Cerebellar nuclear complex (tissue), 1 donor: ENCODE measurements around the gene MRGPRG.

Experiments
- DNase-seq, 2 experiments: peaks; one replicate each; lab custom pipeline; 2025; lab: John Stamatoyannopoulos, UW

The MRGPRG gene

DNA sequence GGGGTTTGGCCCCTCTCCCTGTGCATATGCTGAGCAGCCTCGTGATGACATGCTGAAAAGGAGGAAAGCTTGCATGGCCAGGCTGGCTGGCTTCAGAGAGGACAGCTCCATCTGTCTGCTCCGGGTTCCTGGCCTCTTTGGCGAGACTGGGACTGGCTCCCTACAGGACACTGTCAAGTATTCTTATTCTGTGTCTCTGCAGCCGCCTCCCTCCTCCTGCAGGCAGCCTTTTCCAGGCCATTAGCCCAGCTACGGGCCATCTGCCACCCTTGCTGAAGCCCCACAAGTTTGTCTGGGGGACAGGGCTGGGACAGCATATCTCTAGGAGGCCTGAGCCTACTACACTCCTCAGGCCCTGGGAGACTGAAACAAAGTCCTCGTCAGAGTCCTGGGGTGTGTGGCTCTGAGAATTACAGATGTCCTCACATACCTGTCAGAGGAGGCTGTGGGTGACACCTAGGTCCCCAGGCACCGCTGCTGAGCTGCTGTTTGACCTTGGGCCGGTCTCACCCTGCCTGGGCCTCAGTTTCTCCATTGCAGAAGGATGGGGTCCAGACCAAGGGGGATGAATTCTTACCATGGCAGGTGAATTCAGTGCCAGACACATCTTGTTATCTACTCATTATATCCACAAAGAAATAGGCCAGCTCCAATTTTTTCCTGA lies 11.0 kb downstream of the MRGPRG start:
- peak; percentile 94 for DNase-seq

DNA sequence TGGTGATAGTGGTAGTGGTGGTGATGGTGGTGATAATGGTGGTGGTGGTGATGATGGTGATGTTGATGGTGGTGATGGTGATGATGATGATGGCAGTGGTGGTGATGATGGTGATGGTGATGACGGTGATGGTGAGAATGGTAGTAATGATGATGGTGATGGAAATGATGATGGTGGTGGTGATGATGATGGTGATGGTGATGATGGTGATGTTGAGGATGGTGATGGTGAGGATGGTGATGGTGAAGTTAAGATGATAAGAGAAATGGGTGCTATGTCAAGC lies 11.8 kb downstream of the MRGPRG start:
- DNase-seq, result no peak

DNA sequence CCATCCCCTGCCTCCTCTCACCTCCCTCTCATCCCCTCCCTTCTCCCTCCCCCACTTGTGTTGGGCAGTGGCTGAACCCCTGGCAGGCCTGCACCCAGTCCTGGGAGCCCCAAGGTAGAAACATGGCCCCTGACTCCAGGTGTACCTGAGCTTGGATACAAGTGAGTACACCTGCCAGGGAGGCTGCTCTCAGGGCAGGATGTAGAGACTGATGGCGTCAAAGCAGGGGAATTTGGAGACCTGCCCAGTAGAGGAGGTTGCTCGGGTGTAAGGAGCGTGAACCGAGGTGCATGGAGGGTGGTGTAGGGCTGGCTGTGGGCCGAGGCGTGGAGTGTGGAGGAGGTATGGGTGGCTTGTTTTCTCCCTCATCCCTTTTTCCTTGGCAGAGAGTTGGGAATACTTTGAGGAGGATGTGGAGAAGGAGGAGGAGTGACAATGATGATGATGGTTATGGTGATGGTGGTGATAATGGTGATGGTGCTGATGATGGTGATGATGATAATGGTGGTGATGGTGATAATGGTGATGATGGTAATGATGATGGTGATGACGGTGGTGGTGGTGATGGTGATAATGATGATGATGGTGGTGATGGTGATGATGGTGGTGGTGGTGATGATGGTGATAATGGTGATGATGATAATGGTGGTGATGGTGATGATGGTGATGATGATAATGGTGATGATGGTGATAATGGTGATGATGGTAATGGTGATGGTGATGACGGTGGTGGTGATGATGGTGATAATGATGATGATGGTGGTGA lies 12.3 kb downstream of the MRGPRG start:
- no peak for DNase-seq

DNA sequence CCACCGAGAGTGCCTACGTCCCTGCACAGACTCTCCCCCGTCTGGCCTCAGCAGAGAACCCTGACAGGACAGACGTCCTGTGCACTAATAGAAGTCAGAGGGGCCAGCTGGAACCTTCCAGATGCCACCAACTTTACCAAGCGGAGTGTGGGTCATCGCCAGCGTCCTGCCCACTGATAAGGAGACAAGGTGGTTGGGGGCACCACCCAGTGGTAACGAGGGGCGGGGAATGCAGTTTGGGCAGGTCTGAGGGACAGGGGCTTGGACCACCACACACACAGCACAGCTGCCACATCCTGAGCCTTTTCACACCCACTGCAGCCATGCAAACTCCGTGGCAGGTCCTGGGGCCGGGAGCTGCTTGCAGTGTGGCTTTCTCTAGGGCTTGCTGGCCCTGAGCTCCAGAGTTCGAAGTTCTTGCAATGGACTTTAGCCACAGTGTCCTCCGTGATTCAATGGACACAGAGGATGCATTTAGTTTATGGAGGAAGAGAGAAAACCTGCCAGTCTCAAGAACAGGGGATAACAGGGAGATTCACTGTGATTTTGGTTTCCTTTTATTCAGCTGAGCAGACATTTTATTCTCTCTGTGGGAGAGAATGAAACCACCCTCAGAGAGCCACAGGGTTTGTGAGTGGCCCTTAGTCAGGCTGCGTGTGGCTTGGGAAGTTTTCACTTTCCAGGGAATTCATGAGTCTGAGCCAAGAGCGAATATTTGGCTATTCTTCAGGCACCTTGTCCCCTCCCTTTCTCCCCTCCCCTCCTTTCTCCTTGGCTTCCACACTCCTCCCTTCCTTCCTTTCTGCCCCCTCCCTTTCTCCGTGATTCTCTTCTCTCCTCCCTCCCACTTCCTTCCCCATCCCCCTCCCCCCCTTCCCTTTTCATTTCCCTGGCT lies 13.1 kb downstream of the MRGPRG start:
- no peak for DNase-seq

DNA sequence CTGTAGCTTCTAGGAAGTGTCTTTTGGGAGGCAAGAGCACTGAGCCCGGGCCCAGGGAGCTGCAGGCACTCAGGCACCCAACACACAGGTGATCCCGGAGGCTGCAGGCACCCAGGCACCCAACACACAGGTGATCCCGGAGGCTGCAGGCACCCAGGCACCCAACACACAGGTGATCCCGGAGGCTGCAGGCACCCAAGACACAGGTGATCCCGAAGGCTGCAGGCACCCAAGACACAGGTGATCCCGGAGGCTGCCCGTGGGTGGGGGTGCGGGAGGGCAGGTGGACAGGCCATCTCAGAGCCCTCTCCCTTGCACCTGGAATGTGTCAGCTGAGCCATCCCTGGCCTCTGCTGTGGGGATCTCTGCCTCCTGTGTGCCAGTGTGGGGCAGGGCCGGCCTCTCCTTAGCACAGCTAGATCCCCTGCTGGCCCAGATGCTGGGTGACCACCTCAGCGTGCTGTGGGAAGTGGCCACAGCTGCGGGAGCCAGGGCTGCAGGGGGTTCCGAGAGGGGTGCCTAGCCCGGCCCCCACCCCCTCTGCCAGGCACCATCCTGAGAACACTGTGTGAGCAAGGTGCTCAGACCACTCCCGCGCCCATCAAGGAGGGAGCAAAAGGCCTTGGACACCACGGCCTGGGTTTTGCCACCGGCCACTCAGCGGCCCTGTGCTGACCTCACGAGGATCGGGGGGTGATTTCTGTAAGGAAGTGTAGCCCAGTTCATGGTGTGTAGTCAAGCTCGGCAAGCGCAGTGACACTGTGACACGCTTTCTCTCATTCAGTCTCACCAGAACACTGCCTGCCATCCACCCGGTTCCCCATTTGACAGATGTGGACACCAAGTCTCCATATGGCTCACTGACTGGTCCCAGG lies 14.2 kb downstream of the MRGPRG start:
- no peak for DNase-seq

DNA sequence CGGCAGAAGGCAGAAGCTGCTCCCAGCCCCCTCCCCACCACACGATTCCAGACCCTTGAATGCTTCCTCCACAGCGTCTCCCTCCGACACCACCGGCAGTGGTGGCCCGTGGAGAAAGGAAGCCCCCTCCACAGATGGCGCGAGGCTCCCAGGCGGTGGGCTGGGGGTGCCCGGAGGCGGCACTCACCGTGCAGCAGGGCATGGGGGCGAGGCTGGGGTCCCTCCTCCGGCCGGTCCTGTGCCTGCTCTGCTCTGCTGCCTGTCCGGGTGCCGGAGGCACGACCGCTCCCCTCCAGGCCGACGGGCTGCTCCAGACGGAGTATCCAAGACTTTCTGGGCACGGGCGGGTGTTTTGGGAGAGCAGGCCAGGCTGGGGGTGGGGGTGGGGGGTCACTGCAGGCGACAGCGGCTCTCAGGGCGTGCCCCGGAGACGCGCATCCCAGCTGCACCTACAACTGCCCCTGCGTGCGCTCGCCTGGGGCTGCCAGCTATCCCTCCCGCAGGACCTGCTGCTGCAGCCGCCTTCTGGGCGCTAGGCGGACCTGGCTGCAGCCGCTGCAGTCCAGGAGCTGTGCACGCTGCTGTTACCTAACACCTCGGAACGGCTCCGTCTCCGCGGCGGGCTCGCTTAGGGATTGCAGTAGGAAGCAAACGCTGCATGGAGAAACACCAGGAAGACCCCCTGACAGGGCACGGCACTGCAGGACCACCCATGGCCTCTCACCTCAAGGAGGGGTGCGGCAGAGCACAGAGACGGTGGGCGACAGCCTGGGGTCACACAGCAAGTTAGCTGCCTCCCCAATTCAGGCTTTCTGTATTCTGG lies 15.2 kb downstream of the MRGPRG start:
- no peak for DNase-seq

- no peak for DNase-seq
Measured at GRCh38 chr11:3202759-3203158, 15.9 kb downstream of the MRGPRG start.

GRCh38 chr11:3202305-3202704 lies 16.3 kb downstream of the MRGPRG start:
- DNase-seq, result no peak

DNA sequence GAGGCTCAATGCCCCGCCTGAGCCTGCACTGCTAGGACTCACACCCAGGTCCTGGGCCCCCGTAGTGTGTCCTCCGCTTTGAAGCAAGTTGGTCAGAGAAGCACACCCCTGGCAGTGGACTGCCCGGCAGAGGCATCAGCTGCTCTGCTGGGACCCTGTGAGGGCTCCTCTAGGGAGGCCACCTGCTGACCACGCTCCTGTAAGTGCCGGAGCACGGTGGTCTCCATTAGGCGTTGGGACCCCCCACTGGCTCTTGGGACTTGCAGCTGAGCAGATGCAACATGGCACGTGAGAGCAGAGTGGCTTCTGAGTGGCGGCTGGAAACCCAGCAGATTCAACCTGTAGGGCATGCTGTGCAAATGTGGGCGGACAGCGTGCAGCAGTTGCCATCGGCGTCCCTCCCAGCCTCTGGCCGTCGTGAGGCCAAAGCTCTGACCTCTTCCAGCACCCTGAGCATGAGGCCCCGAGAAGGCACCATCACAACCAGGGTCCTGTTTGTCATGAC lies 16.9 kb downstream of the MRGPRG start:
- no peak for DNase-seq

DNA sequence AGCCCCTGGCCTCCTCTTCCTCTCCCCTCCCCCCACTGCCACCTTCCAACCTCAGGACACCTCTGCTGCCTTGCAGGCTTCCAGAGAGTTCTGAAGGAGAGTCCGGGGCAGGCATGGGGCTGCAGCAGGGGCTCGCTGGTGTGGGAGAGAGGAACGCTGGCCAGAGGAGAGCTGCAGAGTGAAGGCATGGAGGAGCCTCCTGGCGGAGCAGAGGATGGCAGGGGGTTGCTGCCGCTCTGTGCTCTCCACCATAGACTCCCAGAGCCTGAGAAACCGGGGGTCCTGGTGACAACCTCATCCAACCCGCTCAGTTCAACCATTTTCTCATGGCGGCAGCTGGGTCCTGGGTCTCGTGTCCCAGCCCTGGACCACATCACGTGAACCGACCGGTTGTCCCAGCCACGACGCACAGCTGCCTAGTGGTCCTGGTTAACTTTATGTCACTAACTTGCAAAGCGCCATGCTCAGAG lies 17.5 kb downstream of the MRGPRG start:
- DNase-seq, result no peak

DNA sequence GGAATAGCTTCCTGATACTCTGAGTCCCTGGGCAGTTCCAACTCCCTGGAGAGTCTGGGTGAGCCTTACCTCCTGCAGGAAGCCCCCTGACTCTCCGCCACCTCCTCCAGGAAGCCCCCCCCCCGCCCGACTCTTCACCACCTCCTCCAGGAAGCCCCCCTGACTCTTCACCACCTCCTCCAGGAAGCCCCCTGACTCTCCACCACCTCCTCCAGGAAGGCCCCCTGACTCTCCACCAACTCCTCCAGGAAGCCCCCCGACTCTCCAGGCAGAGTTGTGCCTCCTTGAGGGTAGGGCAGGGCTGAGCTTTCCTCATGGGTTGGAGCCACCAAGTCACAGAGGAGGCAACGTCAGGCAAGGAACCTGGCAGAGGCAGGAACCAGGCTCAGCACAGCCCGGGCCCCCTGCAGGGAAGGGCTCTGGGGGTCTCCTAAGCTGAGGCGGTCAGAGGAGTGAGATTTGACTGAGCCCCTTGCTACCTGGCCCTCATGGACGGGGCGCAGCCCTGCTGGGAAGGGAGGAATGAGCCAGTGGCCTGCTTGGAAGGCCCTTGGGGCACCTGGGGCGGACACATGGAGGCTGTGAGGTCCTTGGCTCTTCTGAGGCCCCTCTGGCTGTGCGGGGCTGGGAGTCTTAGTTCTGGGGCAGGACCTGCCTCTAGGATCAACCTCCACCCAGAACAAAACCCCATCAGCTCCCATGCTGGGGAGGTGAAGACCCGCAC lies 18.1 kb downstream of the MRGPRG start:
- no peak for DNase-seq

DNA sequence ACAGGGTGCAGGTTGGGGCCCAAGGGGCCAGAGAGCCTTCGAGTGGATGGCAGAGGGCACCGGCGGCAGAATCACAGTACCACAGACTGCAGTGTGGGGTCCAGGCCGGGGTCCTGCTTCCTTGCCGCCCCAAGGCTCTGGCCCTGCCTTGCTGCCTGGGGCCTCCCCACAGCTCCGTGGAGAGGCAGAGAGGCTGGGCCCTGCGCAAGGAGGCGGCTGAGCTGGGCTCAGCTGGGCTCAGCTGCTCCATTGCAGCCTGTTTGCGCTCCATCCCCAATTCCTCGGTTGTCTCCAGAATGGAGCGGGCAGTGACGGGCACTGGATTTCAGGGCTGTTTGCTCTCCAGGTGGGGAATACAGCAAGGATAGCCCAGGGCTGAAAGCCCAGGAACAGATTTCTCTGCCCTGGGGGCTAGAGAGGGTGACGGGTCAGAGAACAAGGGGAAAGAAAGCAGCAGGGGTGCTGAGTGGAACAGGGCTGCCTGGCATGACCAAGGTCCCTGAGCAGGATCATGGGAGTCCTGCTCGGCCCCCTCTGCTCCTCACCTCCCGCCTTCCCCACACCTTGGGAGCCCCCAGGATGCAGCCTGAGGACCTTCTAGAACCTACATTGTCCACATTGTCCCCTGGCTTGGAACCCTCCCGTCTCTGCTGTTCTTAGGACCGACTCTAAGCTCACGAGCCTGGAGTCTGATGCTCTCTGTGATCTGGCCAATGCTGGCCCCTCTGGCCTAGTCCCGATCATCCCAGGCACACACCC lies 18.9 kb downstream of the MRGPRG start:
- no peak for DNase-seq

DNA sequence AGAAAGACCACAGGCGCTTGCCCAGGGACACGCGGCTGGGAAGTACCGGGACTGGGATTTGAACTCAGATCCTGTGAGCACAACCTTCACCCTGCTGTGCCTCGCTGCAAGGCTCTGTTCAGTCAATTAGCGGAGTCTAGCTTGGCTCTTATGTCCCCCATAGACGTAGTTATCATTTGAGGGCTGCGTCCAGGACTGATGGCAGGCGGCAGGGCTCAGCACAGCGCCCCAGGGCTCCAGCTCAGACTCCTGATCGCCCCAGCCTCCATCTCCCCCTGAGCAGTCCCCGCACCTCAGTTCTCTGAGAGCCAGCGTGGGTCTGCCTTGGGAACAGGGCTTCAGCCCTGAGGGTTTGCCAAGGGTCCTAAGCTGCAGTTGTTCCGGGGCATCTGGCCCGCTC lies 19.8 kb downstream of the MRGPRG start:
- no peak for DNase-seq

GRCh38 chr11:3197878-3198528 lies 20.6 kb downstream of the MRGPRG start:
- DNase-seq, result no peak

DNA sequence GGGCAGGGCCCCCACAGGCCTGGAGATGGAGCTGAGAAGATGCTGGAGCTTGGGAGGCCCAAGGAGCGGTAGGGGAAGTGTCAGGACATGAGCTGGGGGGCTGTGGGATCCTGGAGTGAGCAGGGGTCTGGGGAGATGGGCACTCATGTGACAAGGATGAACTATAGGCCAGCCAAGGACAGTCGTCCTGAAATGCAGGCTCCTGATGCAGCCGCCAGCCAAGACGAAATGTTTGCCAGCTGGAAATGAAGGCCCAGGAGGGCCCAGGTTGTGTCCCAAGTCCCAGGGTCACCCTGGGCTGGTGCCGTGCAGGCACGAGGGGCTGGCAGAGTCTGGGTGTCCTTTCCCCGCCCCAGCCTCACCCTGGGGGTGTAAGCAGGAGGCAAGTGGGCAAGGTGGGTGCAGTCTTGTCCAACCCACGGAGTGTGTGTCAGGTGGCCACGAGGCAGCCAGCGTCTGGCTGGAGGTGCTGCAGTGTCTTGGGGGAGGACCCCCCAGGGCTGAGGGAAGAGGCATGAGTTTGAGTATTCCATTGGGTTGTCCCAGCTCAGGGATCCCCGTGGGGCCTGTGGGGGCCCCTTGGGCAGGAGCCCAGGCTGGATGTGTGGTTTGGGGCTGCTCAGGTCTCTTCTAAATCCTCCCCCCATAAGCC lies 21.4 kb downstream of the MRGPRG start:
- DNase-seq, result no peak

- DNase-seq, result no peak
Measured at GRCh38 chr11:3196161-3197043, 22.2 kb downstream of the MRGPRG start.
